Measurements from ENCODE around the gene MOGAT1.

GRCh38 chr2:222709191-222709891 is 37.9 kb downstream of the MOGAT1 start:
- TF ChIP-seq EZH2phosphoT487 (IDR thresholded peaks at IDR 0.05; ENCODE audit: borderline replicate concordance, low read length): no peak
- TF ChIP-seq EZH2 (IDR thresholded peaks at IDR 0.05; ENCODE audit: low read length, unreplicated experiment): no peak
- TF ChIP-seq CTCF (conservative IDR thresholded peaks at IDR 0.05; ENCODE audit: low read depth, low read length): no peak
